ENCODE results near the gene TTR.

DNA sequence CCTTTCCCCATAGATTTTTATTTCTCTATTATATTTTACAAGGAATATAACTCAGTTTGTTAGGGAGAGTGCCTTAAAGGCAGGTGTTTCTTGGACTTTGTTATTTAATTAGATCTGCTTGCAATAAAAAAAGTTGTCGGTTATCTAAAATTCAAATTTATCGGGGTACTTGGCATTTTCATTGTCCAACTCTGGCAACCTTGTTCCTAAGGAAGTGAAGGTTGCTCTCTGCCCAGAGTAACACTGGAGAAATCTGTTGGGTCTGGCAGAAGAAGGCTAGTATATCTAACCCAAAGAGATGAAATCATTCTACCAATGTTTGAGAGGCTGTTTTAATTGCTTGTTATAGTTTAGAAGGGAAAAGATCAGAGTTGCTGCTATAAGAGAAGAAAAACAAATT is 42.8 kb upstream of the TTR start:
- TF ChIP-seq, protein P1, sequence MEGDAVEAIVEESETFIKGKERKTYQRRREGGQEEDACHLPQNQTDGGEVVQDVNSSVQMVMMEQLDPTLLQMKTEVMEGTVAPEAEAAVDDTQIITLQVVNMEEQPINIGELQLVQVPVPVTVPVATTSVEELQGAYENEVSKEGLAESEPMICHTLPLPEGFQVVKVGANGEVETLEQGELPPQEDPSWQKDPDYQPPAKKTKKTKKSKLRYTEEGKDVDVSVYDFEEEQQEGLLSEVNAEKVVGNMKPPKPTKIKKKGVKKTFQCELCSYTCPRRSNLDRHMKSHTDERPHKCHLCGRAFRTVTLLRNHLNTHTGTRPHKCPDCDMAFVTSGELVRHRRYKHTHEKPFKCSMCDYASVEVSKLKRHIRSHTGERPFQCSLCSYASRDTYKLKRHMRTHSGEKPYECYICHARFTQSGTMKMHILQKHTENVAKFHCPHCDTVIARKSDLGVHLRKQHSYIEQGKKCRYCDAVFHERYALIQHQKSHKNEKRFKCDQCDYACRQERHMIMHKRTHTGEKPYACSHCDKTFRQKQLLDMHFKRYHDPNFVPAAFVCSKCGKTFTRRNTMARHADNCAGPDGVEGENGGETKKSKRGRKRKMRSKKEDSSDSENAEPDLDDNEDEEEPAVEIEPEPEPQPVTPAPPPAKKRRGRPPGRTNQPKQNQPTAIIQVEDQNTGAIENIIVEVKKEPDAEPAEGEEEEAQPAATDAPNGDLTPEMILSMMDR (IDR thresholded peaks at IDR 0.05): no peak
- no peak for TF ChIP-seq POLR2A (IDR thresholded peaks at IDR 0.05)
